Mesendoderm (in vitro differentiated cells): ENCODE measurements around the gene YLPM1.

Experiments
- DNase-seq: peaks from one replicate; pipeline ENCODE4 v3.0.0; 2013
- H2AK5ac ChIP-seq: 2 replicates; pipeline ENCODE4 v1.6.1; 2013; ENCODE audit warnings: low read length, inconsistent platforms
- H2BK120ac ChIP-seq: 2 replicates; pipeline ENCODE4 v1.6.1; 2013; ENCODE audit warnings: low read depth, mild to moderate bottlenecking, low read length, moderate library complexity, mixed read lengths
- H2BK15ac ChIP-seq: replicated peaks from 2 replicates; pipeline ENCODE4 v1.6.1; 2013; ENCODE audit warnings: low read depth, mild to moderate bottlenecking, moderate library complexity
- H2BK5ac ChIP-seq: 2 replicates; pipeline ENCODE4 v1.6.1; 2013; ENCODE audit warnings: low read length, inconsistent platforms
- H3K18ac ChIP-seq: 2 replicates; pipeline ENCODE4 v1.6.1; 2013; ENCODE audit warnings: mild to moderate bottlenecking, low read length, mixed read lengths
- H3K23ac ChIP-seq: one replicate; pipeline ENCODE4 v1.6.1; 2013; ENCODE audit warnings: low read length
- H3K27ac ChIP-seq: 2 replicates; pipeline ENCODE4 v1.5.1; 2013; ENCODE audit warnings: low read depth, mild to moderate bottlenecking, inconsistent platforms, low read length, moderate library complexity
- H3K27me3 ChIP-seq: 2 replicates; pipeline ENCODE4 v1.6.1; 2013; ENCODE audit warnings: low read length, control low read depth, mild to moderate bottlenecking, inconsistent platforms; ENCODE audit not compliant: insufficient read depth, poor library complexity
- H3K36me3 ChIP-seq: 2 replicates; pipeline ENCODE4 v1.6.1; 2013; ENCODE audit warnings: low read length, inconsistent platforms; ENCODE audit not compliant: control insufficient read depth, insufficient read depth
- H3K4ac ChIP-seq: one replicate; pipeline ENCODE4 v1.6.1; 2013; ENCODE audit warnings: low read depth, mild to moderate bottlenecking, low read length, moderate library complexity
- H3K4me1 ChIP-seq: 2 replicates; pipeline ENCODE4 v1.6.1; 2013; ENCODE audit warnings: low read depth, low read length, inconsistent platforms; ENCODE audit not compliant: control insufficient read depth
- H3K4me2 ChIP-seq: 2 replicates; pipeline ENCODE4 v1.6.1; 2013; ENCODE audit warnings: low read length
- H3K4me3 ChIP-seq: 2 replicates; pipeline ENCODE4 v1.5.1; 2013; ENCODE audit warnings: mild to moderate bottlenecking, low read length
- H3K56ac ChIP-seq: one replicate; pipeline ENCODE4 v1.6.1; 2013; ENCODE audit warnings: low read length
- H3K79me1 ChIP-seq: 2 replicates; pipeline ENCODE4 v1.6.1; 2013; ENCODE audit warnings: low read length, inconsistent platforms
- H3K79me2 ChIP-seq: 2 replicates; pipeline ENCODE4 v1.6.1; 2013; ENCODE audit warnings: mild to moderate bottlenecking, low read length; ENCODE audit not compliant: control insufficient read depth, insufficient read depth
- H3K9ac ChIP-seq: 2 replicates; pipeline ENCODE4 v1.6.1; 2013; ENCODE audit warnings: low read length, inconsistent platforms
- H4K5ac ChIP-seq: one replicate; pipeline ENCODE4 v1.6.1; 2013; ENCODE audit warnings: low read length
- H4K8ac ChIP-seq: one replicate; pipeline ENCODE4 v1.6.1; 2013; ENCODE audit warnings: low read depth, mild to moderate bottlenecking, control low read depth, low read length, moderate library complexity
- WGBS: extraction: QIAGEN DNeasy Blood & Tissue Kit; methylation state at CpG from one replicate; pipeline ENCODE4 v1.1.7; 2013; ENCODE audit warnings: low lambda C conversion rate, missing lambda C conversion rate; ENCODE audit not compliant: insufficient coverage; ENCODE audit errors: extremely low coverage; 5-methylcytosine and 5-hydroxymethylcytosine counted together

YLPM1 gene

DNA sequence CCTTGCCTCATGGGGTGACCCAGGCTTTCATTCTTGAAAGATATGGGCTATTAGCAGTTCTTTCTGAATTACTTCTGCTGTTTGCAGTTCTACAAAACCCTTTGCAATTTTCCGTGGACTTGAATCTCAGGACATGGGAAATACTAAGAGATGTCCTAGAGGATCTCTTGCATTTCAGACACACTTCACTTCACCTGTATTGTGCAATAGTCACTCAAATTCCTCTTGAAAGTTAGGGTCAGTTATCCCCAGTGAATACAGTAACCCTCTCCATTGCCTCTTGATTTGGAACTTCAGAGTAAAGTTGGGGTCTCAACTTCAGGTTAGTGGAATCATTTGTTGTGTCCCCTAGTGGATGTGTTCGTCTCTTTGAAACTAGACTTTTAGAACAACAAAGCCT is 31.8 kb downstream of the YLPM1 start:
- no peaks in the 10 kb centered on the region for H3K36me3 ChIP-seq
- no CpG with 5 or more reads among the region's 2 CpGs for WGBS

DNA sequence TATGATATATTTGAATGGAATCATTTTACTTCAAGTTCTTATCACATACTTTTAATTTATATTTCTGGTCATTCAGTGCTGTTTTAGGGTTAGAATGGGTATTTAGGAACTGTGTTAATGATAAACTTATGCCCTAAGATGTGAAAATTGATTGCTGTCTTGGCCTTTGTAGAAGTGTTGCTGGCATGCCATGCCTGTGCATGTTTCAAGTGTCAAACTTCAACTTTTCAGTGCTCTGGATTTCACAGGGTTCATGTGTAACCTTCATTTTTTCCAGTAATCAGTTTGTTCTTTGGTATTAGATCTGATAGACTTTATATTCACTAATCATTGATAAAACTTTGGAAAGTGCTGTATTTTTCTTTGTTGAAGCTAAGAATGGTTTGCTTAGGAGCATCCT is 36.6 kb downstream of the YLPM1 start:
- Histone ChIP-seq H3K27me3 (no peaks in the 10 kb centered on the region), H3K36me3 (peaks cover 4% of the 10 kb centered on the region), H3K18ac (no peak overlapping the region), H3K4ac (no peak overlapping the region), H3K4me1 (no peaks in the 10 kb centered on the region), H2AK5ac (no peak overlapping the region), H3K27ac (no peak overlapping the region), H3K9ac (no peak overlapping the region), H3K79me2 (no peaks in the 10 kb centered on the region), H3K4me2 (no peak overlapping the region), H2BK5ac (no peak overlapping the region), H2BK15ac (no peak overlapping the region), H3K23ac (no peak overlapping the region), H3K4me3 (no peak overlapping the region), H3K79me1 (peaks cover 11% of the 10 kb centered on the region), H3K56ac (no peak overlapping the region), H4K5ac (no peak overlapping the region), H2BK120ac (no peak overlapping the region), H4K8ac (no peak overlapping the region)
- DNase-seq = no peak

More for the DNA sequence above, 31.8 kb downstream of the YLPM1 start:
- no peak overlapping the region for H3K56ac ChIP-seq
- no peak overlapping the region for H4K5ac ChIP-seq
- H3K4me2 ChIP-seq = no peak overlapping the region
- no peak for DNase-seq
- no peak overlapping the region for H4K8ac ChIP-seq
- no peak overlapping the region for H2AK5ac ChIP-seq
- no peak overlapping the region for H3K23ac ChIP-seq
- no peak overlapping the region for H3K27ac ChIP-seq
- H2BK120ac ChIP-seq = no peak overlapping the region
- H3K9ac ChIP-seq = no peak overlapping the region
- no peak overlapping the region for H3K4ac ChIP-seq
- no peak overlapping the region for H2BK15ac ChIP-seq
- peaks cover 3% of the 10 kb centered on the region for H3K79me2 ChIP-seq
- H2BK5ac ChIP-seq = no peak overlapping the region
- peaks cover 8% of the 10 kb centered on the region for H3K4me1 ChIP-seq
- no peak overlapping the region for H3K4me3 ChIP-seq
- H3K18ac ChIP-seq = no peak overlapping the region
- no peaks in the 10 kb centered on the region for H3K27me3 ChIP-seq
- H3K79me1 ChIP-seq = peaks cover 12% of the 10 kb centered on the region

GRCh38 chr14:74800780-74801179 is 37.7 kb downstream of the YLPM1 start:
- no peak overlapping the region for H2BK5ac ChIP-seq
- H3K4me3 ChIP-seq = no peak overlapping the region
- H3K23ac ChIP-seq = no peak overlapping the region
- H3K27me3 ChIP-seq = no peaks in the 10 kb centered on the region
- no peak for DNase-seq
- H3K79me1 ChIP-seq = peaks cover 7% of the 10 kb centered on the region
- peaks cover 4% of the 10 kb centered on the region for H3K36me3 ChIP-seq
- H4K5ac ChIP-seq = no peak overlapping the region
- H3K18ac ChIP-seq = no peak overlapping the region
- no peaks in the 10 kb centered on the region for H3K4me1 ChIP-seq
- no peak overlapping the region for H3K9ac ChIP-seq
- no peak overlapping the region for H2BK15ac ChIP-seq
- WGBS = no CpG with 5 or more reads among the region's 3 CpGs
- H3K79me2 ChIP-seq = no peaks in the 10 kb centered on the region
- no peak overlapping the region for H4K8ac ChIP-seq
- no peak overlapping the region for H3K56ac ChIP-seq
- H2AK5ac ChIP-seq = no peak overlapping the region
- no peak overlapping the region for H3K4ac ChIP-seq
- no peak overlapping the region for H3K27ac ChIP-seq
- no peak overlapping the region for H3K4me2 ChIP-seq
- no peak overlapping the region for H2BK120ac ChIP-seq

GRCh38 chr14:74801396-74801795 is 38.3 kb downstream of the YLPM1 start:
- Histone ChIP-seq H3K27me3 (no peaks in the 10 kb centered on the region), H3K4ac (no peak overlapping the region), H4K5ac (no peak overlapping the region), H4K8ac (no peak overlapping the region), H3K56ac (no peak overlapping the region), H3K36me3 (peaks cover 4% of the 10 kb centered on the region), H3K9ac (no peak overlapping the region), H2AK5ac (no peak overlapping the region), H2BK5ac (no peak overlapping the region), H3K23ac (no peak overlapping the region), H3K79me1 (peaks cover 5% of the 10 kb centered on the region), H3K4me2 (no peak overlapping the region), H2BK120ac (no peak overlapping the region), H3K79me2 (no peaks in the 10 kb centered on the region), H2BK15ac (no peak overlapping the region), H3K18ac (no peak overlapping the region), H3K4me1 (no peaks in the 10 kb centered on the region), H3K4me3 (no peak overlapping the region), H3K27ac (no peak overlapping the region)
- 100% methylated on average over 2 of the region's 3 CpGs for WGBS
- DNase-seq = no peak

DNA sequence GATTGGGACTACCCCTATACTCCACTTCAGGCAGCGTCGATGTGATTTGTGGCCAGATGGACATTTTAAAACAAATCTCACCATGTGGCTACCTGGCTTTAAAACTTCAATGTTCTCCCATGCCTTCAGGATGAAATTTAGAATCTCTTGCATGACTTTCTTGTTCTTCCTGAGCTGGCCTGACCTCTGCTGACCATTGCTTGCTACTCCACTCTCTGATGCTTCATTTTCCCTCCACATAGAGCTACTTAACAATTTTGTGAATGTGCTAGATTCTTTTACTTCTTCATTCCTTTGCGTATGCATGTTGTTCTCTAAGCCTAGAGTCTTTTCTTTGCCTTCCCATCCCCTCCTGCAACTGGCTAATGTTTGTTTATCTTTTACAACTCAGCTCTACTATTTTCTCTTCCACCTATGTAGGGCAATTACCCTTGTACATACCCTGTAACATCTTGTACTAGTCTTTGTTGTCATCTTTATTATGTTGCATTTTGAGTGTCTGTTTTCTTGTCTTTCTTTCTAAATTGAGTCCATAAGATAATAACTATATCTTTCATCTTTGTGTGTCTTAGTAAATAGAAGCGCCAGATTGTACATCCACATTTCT is 41.2 kb downstream of the YLPM1 start:
- no peak overlapping the region for H3K18ac ChIP-seq
- peaks cover 4% of the 10 kb centered on the region for H3K36me3 ChIP-seq
- no peaks in the 10 kb centered on the region for H3K4me1 ChIP-seq
- peak; percentile 81 for DNase-seq
- no peak overlapping the region for H2AK5ac ChIP-seq
- H3K4me2 ChIP-seq = no peak overlapping the region
- H3K4ac ChIP-seq = no peak overlapping the region
- no peak overlapping the region for H3K56ac ChIP-seq
- no peak overlapping the region for H3K9ac ChIP-seq
- H3K23ac ChIP-seq = no peak overlapping the region
- no peak overlapping the region for H4K5ac ChIP-seq
- H3K27ac ChIP-seq = no peak overlapping the region
- no peak overlapping the region for H2BK5ac ChIP-seq
- H3K79me1 ChIP-seq = no peaks in the 10 kb centered on the region
- H2BK120ac ChIP-seq = no peak overlapping the region
- no peak overlapping the region for H2BK15ac ChIP-seq
- no peak overlapping the region for H4K8ac ChIP-seq
- no peaks in the 10 kb centered on the region for H3K27me3 ChIP-seq
- no peak overlapping the region for H3K4me3 ChIP-seq
- no CpG with 5 or more reads among the region's 4 CpGs for WGBS
- H3K79me2 ChIP-seq = no peaks in the 10 kb centered on the region

- DNase-seq = no peak
- no peak overlapping the region for H3K56ac ChIP-seq
- no peak overlapping the region for H4K5ac ChIP-seq
- H3K4me2 ChIP-seq = no peak overlapping the region
- no peak overlapping the region for H2AK5ac ChIP-seq
- no peaks in the 10 kb centered on the region for H3K79me2 ChIP-seq
- H3K4ac ChIP-seq = no peak overlapping the region
- H3K4me1 ChIP-seq = no peaks in the 10 kb centered on the region
- H2BK120ac ChIP-seq = no peak overlapping the region
- H4K8ac ChIP-seq = no peak overlapping the region
- no peaks in the 10 kb centered on the region for H3K27me3 ChIP-seq
- H3K9ac ChIP-seq = no peak overlapping the region
- no peak overlapping the region for H2BK5ac ChIP-seq
- H3K36me3 ChIP-seq = peaks cover 7% of the 10 kb centered on the region
- no peak overlapping the region for H3K23ac ChIP-seq
- no CpG with 5 or more reads among the region's 7 CpGs for WGBS
- H3K79me1 ChIP-seq = no peaks in the 10 kb centered on the region
- no peak overlapping the region for H3K4me3 ChIP-seq
- H2BK15ac ChIP-seq = no peak overlapping the region
- H3K18ac ChIP-seq = no peak overlapping the region
- H3K27ac ChIP-seq = no peak overlapping the region
Measured at GRCh38 chr14:74807853-74808545, 44.9 kb downstream of the YLPM1 start.
